PC-9 (cell line): Measurements from ENCODE around the gene CDKN1B. TPM values are rescaled to one million over a fixed set of nuclear protein-coding genes. Genes with fewer than 3 reads are reported as not detected.

Experiments
- BruUV-seq: library from RNA; stranded (reverse); fragments of 400-500 nt; replicated peaks from 2 replicates; lab custom pipeline; 2021; lab: Mats Ljungman, UMichigan
- CTCF ChIA-PET: fragments of 300-600 bp; sonication (Branson Sonifier 250); formaldehyde crosslinking; loops from one replicate; lab custom pipeline; 2022; ENCODE audit warnings: antibody characterized with exemption; lab: Charles Lee
- POLR2A ChIA-PET: fragments of 300-600 bp; sonication (Branson Sonifier 250); formaldehyde crosslinking; loops from one replicate; lab custom pipeline; 2022; ENCODE audit warnings: antibody characterized with exemption; ENCODE audit not compliant: unreplicated experiment; lab: Charles Lee
- DNase-seq, 2 experiments: peaks; one replicate each; pipeline versions ENCODE4 v3.0.0 to v3.0.0-alpha.2; 2015 to 2022; ENCODE audit warnings: mixed read lengths in 1 of 2
- H2AFZ ChIP-seq: fragments of 200-600 bp; sonication (generic); 2 replicates; pipeline ENCODE4 v1.8.1; 2017; ENCODE audit warnings: antibody characterized with exemption
- H3F3A ChIP-seq: fragments of 200-600 bp; sonication (generic); 2 replicates; pipeline ENCODE4 v1.8.1; 2017; ENCODE audit warnings: antibody characterized with exemption, mild to moderate bottlenecking, low read depth; ENCODE audit not compliant: insufficient read depth
- H3K27ac ChIP-seq: fragments of 200-600 bp; sonication (generic); 2 replicates; pipeline ENCODE4 v1.6.1; 2016; ENCODE audit warnings: mixed run types
- H3K27me3 ChIP-seq: fragments of 200-600 bp; sonication (generic); 2 replicates; pipeline ENCODE4 v1.6.1; 2016; ENCODE audit warnings: low read depth, mixed run types; ENCODE audit not compliant: insufficient read depth
- H3K36me3 ChIP-seq: fragments of 200-600 bp; sonication (generic); 2 replicates; pipeline ENCODE4 v1.6.1; 2016; ENCODE audit warnings: low read depth, mixed run types
- H3K4me1 ChIP-seq: fragments of 200-600 bp; sonication (generic); replicated peaks from 2 replicates; pipeline ENCODE4 v1.6.1; 2016; ENCODE audit warnings: mixed run types; ENCODE audit not compliant: insufficient read depth
- H3K4me2 ChIP-seq: fragments of 200-600 bp; sonication (generic); 2 replicates; pipeline ENCODE4 v1.6.1; 2017; ENCODE audit warnings: mixed run types
- H3K4me3 ChIP-seq: fragments of 200-600 bp; sonication (generic); 2 replicates; pipeline ENCODE4 v1.6.1; 2016; ENCODE audit warnings: mixed run types
- H3K79me2 ChIP-seq: fragments of 200-600 bp; sonication (generic); 2 replicates; pipeline ENCODE4 v1.6.1; 2017; ENCODE audit warnings: low read depth, mixed run types
- H3K9me2 ChIP-seq: fragments of 200-600 bp; sonication (generic); 2 replicates; pipeline ENCODE4 v1.8.1; 2017; ENCODE audit warnings: mild to moderate bottlenecking; ENCODE audit not compliant: insufficient read depth
- H3K9me3 ChIP-seq: fragments of 200-600 bp; sonication (generic); 2 replicates; pipeline ENCODE4 v1.8.1; 2016; ENCODE audit warnings: low read depth; ENCODE audit not compliant: insufficient read depth
- H4K20me1 ChIP-seq: fragments of 200-600 bp; sonication (generic); 2 replicates; pipeline ENCODE4 v1.8.1; 2017; ENCODE audit not compliant: insufficient read depth
- EZH2 ChIP-seq: fragments of 200-600 bp; sonication (generic); IDR thresholded peaks from 2 replicates; pipeline ENCODE4 v1.8.0; 2017; ENCODE audit warnings: antibody characterized with exemption, low read depth
- intact Hi-C: fragments of 100-400 bp; cut with micrococcal nuclease; formaldehyde crosslinking; loops from one replicate; pipeline ENCODE4 v1.10.0; 2022; ENCODE audit not compliant: unreplicated experiment
- total RNA-seq: library from RNA; stranded (reverse); gene quantifications from 2 replicates; pipeline ENCODE4 v1.2.3, GENCODE V29; 2021
- TF ChIP-seq, protein P1 (sequence below): fragments of 200-600 bp; sonication (generic); conservative IDR thresholded peaks from 2 replicates; pipeline ENCODE4 v1.6.1; 2017; ENCODE audit warnings: mixed run types, antibody characterized with exemption, mild to moderate bottlenecking, moderate library complexity

CDKN1B gene
- total RNA-seq, 1 experiment from 2014 or later = 67.5 TPM

DNA sequence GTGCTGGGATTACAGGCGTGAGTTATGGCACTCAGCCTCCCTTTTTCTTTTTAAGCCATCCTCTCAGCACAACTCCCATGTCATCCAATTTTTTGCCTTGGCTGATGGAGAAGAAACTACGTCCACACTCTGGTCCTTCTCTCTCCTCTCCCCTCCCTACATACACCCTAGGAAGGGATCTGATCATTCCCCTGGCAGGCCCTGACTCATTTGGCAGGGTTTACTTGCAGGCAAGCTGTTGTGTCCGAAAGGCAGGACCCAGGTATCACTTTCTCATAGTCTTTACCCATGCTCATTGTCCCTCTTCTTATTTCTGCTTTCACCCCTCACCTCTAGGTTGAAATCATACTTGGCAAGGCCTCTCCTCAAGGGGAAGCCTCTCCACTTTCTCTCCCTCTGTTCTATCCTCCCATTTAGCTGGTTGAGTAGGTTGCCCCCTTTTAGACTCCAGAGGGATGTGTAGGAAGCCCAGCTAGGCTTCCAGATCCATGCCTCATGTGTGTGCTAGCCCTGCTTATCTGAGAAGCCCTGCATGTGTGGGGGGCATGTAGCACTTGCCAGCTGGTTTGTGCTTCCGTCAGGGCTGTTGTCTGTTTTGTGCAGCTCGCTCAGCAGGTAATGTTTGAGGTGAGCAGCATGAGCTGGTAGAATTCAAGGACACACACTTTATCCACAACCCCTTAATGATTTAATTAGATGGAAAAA lies 36.0 kb upstream of the CDKN1B start:
- intact Hi-C loops = no loop called here

DNA sequence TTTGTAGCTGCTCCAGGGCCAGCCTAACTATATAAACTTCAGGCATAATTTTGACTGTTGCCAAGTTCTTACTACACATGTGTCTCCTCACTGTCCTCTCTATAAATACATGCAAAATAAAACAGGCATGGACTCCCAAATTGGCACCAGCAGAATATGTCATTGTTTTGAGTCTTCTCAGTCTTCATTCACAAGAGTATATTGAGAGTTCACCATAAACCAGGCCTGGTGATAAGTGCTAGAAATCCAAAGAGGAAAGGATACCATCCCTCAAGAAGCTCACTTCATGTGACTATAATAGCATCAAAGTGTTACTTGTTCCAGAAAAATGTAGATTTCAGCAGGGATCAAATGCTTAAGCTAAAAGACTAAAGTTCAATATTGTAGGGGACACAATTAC lies 34.9 kb upstream of the CDKN1B start:
- POLR2A ChIA-PET = no interaction called here
- H3K4me3 ChIP-seq = no peak overlapping the region
- no peaks in the 10 kb centered on the region for H3K27me3 ChIP-seq
- intact Hi-C loops = no loop called here
- no peak overlapping the region for H2AFZ ChIP-seq
- no peaks in the 10 kb centered on the region for H3K4me1 ChIP-seq
- H3K9me2 ChIP-seq = no peaks in the 10 kb centered on the region
- no peak overlapping the region for H3K4me2 ChIP-seq
- CTCF ChIA-PET = interaction anchor here (0.6 kb wide), 1 partner anchor 149 kb away, joined by 7 read pairs; no protein-coding TSS in a partner anchor
- TF ChIP-seq, protein P1, sequence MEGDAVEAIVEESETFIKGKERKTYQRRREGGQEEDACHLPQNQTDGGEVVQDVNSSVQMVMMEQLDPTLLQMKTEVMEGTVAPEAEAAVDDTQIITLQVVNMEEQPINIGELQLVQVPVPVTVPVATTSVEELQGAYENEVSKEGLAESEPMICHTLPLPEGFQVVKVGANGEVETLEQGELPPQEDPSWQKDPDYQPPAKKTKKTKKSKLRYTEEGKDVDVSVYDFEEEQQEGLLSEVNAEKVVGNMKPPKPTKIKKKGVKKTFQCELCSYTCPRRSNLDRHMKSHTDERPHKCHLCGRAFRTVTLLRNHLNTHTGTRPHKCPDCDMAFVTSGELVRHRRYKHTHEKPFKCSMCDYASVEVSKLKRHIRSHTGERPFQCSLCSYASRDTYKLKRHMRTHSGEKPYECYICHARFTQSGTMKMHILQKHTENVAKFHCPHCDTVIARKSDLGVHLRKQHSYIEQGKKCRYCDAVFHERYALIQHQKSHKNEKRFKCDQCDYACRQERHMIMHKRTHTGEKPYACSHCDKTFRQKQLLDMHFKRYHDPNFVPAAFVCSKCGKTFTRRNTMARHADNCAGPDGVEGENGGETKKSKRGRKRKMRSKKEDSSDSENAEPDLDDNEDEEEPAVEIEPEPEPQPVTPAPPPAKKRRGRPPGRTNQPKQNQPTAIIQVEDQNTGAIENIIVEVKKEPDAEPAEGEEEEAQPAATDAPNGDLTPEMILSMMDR = no peak
- no peak for TF ChIP-seq EZH2
- no peaks in the 10 kb centered on the region for H3K9me3 ChIP-seq
- no TSS peak for BruUV-seq
- H3K27ac ChIP-seq = no peak overlapping the region
- DNase-seq = no peak
- no peaks in the 10 kb centered on the region for H3F3A ChIP-seq
- no peaks in the 10 kb centered on the region for H3K36me3 ChIP-seq
- no peaks in the 10 kb centered on the region for H4K20me1 ChIP-seq
- no peaks in the 10 kb centered on the region for H3K79me2 ChIP-seq

More for the DNA sequence above, 36.0 kb upstream of the CDKN1B start:
- Histone ChIP-seq H3K36me3 (no peaks in the 10 kb centered on the region), H3K27ac (no peak overlapping the region), H3K27me3 (no peaks in the 10 kb centered on the region), H3K4me1 (no peaks in the 10 kb centered on the region), H3K4me2 (no peak overlapping the region), H3F3A (no peaks in the 10 kb centered on the region), H3K9me3 (no peaks in the 10 kb centered on the region), H4K20me1 (no peaks in the 10 kb centered on the region), H3K4me3 (no peak overlapping the region), H3K79me2 (no peaks in the 10 kb centered on the region), H3K9me2 (no peaks in the 10 kb centered on the region), H2AFZ (no peak overlapping the region)
- no peak for TF ChIP-seq EZH2
- TF ChIP-seq, protein P1 = no peak
- ChIA-PET POLR2A (interaction anchor here (0.6 kb wide), 1 partner anchor 497 kb away, joined by 3 read pairs; no protein-coding TSS in a partner anchor), CTCF (no interaction called here)
- no peak for DNase-seq
- no TSS peak for BruUV-seq

DNA sequence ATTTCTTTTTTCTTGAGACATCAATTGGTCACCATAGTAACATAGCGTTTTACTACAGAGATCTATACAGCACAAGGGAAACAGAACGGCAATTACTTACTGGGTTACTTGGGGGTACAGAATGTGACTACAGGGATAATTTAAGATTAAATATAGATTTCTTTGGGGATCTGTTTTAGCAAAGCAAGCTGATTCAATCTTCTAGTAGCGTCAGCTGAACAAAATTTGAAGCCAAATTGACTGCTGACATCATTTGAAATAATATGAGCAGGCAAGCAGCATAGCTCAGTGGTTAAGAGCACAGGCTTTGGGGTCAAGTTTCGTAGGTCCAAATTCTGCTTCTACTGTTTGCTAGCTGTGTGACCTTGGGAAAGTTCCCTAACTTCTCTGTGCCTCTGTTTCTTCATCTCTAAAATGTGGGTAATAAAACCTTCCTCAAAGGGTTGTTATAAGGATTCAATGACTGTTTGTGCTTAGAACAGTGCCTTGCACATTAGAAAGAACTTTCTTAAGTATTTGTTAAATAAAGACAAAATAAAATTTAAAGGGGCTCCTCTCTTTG lies 34.0 kb upstream of the CDKN1B start:
- Histone ChIP-seq H3F3A (no peaks in the 10 kb centered on the region), H3K4me3 (no peak overlapping the region), H3K27me3 (no peaks in the 10 kb centered on the region), H3K9me2 (no peaks in the 10 kb centered on the region), H3K9me3 (no peaks in the 10 kb centered on the region), H3K79me2 (no peaks in the 10 kb centered on the region), H4K20me1 (no peaks in the 10 kb centered on the region), H2AFZ (no peak overlapping the region), H3K36me3 (no peaks in the 10 kb centered on the region), H3K4me2 (no peak overlapping the region), H3K27ac (no peak overlapping the region), H3K4me1 (no peaks in the 10 kb centered on the region)
- CTCF ChIA-PET = no interaction called here
- POLR2A ChIA-PET = no interaction called here
- intact Hi-C loops = no loop called here
- TF ChIP-seq EZH2 = no peak
- TF ChIP-seq, protein P1 = no peak
- no peak for DNase-seq
- no TSS peak for BruUV-seq
